HG03064 (cell line): ENCODE measurements around the gene TMEM52B.
"Not testable (repeated sequence)": the region's sequence is repeated elsewhere in the genome, so short reads cannot be mapped to it uniquely, and the experiment has no call there.

Experiments used
- ATAC-seq: cut with Tn5 transposase; IDR thresholded peaks from one replicate; pipeline ENCODE4 v1.9.1; 2021; ENCODE audit warnings: low read depth; ENCODE audit not compliant: unreplicated experiment

The TMEM52B gene

DNA sequence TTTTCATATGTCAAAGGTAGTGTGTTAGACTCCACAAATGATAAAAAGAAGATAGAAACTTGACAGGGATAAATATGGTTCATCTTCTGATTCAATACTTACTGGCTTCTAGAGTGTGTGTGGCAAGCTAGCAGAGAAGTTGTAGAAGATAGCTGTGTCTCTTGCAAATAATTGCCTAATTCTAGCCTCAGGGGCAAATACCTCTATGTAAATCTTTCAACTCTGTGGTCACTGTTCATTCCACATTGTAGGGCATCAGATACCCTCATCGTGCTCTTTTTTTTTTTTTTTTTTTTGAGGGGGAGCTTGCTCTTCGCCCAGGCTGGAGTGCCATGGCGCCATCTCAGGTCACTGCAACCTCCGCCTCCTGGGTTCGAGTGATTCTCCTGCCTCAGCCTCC, 8.6 kb upstream of the TMEM52B start:
- ATAC-seq: no peak

DNA sequence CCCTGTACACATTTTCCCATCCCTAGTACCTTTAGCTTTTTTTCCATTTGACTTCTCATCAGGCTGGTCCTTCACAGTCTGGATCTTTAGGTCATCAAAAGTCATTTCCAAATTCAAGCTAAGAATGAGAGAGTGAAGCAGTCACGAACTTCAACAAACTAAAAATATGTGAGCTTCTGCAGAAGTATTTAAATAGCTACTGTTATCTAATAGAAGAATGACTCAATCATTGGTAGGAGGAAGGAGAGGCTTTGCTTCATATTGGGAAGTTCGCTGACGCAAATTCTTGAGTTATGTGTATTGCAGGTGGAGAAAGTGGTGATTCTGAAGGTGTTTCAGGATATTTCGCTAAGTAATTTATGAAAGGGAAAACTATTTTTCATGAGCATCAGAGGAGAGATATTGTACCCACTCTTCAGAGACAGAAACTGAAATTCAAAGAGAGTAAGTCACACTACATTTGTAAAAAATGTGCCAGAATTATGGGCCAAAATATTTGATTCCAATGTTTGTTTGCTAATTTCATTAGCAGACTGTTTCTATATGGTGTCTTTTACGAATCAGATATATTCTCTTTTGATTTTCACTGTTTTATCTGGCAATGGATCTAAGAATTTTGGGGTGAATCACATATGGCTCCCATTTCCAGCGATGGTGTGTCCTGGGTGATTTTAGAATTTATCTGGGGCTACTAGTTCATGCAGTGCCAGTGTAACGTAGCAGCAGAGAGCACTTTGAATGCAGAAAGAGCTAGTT, 6.7 kb upstream of the TMEM52B start, which contains the start of gene OLR1:
Gene OLR1, minus strand, starts transcription at position 160 of the 756 bp plus-strand sequence. Its CDS starts 55 bp downstream, at position 105.
- ATAC-seq: no peak

DNA sequence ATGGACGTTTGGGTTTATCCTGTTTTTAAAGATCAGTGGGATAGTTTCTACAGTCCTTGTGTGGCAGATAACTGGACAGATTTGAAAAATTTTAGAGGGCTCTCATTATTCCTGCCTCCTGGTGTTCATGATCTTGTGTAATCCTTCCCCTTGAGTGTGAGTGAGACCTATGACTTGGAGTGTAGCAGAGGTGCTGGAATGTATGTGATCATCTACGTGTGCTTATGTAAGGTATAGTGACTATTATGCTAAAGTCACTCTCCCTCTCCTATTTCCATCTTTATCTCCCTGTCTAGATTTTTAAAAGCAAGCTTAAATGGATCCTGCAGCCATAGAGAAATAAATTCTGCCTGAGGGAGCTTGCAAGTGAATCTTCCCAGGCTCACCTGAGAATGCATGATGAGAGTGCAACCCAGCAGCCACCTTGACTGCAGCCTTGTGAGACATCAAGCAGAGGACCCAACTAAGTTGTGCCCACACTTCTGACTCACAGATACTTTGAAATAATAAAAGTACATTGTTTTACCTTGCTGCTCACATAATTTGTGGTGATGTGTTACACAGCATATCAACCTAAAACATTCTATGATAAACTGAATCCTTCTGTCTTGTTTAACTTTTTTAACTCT, 3.7 kb upstream of the TMEM52B start:
- ATAC-seq: no peak

DNA sequence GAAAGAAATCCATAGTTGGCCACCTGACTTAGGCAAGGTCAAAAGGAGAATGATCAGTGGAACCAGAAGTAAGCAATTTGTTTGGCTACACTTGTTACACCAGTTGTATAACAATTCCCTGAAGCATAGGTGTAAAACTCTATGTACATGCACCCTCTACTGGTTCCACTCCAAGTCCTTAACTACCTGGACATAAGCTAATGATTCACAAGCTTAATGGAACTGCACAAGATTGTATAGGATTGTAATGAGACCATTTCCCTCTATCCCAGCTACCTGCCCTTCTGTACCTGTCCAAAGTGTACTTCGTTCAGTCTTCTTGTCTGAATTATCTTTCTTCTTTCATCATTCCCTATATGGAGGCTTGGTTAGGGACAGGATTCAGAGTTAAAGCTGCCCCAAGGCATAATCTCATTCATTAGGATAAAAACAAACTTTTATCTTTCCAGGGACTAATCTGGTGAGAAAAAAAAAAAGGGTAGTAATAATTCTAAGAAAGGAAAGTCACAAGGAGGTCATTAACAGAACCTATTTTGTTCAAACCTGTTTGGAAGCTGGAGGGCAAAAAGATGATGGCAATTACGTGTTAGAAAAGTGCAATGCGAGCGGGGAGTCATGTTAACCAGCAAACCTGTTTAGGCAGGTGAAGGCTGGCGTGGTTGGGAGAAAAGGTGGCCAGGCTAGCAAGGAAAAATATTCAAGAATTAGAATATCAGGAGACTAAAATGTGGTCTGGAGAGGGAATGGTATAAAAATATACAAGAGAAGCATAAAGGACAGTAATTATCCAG, 2.8 kb upstream of the TMEM52B start:
- no peak for ATAC-seq

DNA sequence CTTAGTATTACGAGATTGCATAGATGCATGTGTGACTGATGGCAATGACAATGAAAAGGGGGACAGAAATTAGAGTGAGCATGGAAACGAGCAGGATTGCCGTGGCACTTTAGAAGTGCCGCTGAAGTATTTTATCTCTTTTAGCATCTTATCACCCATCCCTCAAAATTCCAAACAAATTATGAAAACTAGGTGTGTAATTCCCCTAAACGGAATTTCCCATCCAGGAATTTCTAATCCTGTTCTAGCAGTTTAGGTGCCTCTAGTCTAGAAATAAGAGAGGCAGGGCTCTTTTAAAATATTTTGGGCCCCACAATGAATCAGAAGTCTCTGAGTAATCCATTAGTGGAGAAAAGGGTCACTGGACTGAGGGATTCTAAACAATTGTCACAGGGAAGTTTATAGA, 947 bp downstream of the TMEM52B start:
- no peak for ATAC-seq

DNA sequence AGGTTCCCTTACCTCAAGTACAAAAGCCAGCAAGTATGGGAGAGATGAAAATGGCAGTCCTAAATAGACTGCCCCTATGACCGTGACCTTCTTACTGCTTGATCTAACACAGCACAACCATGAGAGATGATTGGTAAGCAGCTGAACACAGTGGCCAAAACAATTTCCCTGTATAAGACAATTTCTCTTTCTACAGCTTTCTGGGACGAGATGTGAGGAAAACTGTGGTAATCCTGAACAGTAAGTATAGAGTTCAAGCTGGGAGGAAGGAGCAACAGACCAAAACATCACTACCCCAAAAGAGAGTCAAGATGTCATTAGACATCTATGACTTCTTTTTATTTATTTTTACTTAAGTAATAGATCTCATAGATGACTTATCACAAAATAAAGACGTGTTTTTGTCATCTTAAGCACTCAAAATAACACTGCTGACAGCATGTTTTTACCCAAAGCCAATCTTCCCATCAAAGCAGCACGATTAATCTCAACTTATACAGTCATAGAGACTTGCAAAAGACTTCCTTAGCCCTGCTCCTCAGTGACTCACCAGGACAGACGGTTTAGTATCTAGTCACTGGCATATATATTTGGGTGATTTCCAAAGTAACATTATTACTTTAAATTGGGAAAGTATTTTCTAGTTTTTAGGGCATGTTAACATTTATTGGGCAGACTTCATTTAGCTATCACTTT, 3.7 kb downstream of the TMEM52B start:
- ATAC-seq: no peak

DNA sequence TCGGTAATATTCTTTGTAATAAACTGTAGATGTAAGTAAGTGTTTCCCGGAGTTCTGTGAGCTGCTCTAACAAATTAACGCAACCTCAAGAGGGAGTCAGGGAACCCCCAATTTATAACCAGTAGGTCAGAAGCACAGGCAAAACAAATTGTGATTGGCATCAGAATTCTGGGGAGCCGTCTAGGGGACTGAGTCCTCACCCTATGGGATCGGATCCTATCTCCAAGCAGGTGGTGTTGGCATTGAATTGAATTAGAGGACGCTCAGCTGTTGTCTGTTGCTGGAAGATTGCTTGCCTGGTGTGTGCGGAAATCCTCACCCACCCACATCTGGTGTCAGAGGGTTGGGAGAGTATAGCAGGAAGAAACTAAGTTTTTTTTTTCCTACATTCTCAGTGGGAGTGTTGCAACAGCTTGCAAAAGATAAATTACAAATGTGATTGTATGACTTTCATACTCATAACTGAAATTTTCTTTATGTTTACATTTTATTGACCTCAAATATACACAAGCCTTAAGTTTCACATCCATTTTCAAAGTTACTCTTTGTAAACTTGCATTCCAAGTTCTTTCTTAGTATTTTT, 5.5 kb downstream of the TMEM52B start:
- no peak for ATAC-seq

DNA sequence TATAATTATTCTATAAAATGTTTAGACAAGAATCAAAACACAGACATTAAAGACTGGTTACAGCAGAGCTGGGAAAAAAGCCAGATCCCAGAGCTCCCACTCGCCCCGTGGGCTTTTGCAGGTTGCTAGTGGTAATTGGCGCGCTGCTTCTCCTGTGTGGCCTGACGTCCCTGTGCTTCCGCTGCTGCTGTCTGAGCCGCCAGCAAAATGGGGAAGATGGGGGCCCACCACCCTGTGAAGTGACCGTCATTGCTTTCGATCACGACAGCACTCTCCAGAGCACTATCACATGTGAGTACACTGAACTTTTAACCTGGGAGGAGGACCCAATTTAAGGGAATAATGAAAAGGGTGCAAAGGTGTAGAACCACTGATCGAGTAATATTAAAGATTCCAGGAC, 7.5 kb downstream of the TMEM52B start:
- ATAC-seq: no peak

DNA sequence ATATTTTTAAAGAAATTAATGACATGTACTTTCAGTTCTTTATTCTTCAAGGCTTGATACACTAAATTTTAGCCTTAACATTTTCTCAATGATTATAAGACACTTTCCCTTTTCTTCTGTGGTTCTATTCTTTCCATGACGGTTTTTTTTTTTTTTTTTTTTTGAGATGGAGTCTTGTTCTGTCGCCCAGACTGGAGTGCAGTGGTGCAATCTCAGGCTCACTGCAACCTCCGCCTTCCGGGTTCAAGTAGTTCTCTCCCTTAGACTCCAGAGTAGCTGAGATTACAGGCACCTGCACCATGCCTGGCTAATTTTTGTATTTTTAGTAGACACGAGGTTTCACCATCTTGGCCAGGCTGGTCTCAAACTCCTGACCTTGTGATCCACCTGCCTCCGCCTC, 8.1 kb downstream of the TMEM52B start:
- ATAC-seq: not testable (repeated sequence)

DNA sequence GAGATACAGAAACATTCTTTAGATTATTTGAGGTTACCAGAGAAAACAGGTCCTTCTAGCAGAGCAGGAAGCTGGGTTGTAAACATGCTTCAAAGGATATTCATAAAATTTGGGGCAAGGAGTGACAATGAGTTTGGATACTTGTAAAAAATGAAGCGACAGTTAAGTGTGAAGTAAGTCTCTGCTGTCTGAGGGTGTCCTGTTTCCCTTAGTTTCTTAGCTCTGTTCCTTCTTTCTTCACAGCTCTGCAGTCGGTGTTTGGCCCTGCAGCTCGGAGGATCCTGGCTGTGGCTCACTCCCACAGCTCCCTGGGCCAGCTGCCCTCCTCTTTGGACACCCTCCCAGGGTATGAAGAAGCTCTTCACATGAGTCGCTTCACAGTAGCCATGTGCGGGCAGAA, 10.8 kb downstream of the TMEM52B start:
- no peak for ATAC-seq

DNA sequence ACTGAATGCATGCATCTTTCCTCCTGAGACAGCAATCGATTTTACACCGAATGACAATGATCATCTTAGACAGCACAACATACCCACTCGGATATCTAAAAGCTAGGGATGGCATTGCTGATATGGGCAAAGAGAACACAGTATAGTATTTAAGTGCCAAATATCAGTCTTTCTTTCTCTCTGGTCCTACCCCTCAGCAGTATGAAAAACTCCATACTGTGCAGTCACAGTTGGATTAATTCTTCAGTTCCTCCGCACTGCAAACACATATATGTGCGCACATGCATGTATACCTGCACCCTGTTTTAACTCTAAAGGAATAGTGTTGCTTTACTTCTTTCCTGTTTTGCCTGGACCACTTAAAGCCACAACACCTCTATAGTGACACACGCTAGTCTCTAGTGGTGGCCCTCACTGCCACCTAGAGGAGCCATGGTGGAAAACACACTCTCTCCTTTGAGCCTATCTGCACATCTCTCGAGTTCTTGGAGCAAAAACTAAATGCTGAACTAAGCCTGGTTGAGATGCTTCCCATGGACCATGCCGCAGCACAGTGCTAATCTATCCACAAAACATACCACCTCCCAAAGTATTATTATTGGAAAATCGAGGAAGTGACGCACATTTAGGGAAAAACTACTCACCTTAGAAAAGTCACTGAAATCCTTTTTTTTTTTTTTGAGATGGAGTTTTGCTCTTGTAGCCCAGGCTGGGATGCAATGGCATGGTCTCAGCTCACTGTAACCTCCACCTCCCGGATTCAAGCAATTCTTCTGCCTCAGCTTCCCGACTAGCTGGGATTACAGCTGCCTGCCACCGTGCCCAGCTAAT, 11.9 kb downstream of the TMEM52B start:
- ATAC-seq: no peak

DNA sequence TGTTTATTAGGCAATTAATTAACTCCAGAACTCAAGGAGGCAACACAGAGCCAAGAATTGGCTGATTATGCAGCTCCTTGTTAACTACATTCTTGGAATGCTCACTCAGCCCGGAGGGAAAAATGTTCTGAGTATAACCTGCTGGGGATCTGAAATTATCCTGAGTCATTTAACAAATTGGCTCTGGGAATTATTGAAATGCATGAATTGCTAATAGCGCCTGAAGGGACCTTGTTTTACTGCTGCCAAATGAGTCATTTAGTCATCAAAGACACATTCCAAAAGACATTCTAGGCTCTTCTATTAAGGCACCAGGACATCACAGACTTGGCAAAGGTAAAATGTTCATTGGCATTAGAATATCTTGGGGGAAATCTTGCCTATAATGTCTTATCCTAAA, 13.0 kb downstream of the TMEM52B start:
- no peak for ATAC-seq

DNA sequence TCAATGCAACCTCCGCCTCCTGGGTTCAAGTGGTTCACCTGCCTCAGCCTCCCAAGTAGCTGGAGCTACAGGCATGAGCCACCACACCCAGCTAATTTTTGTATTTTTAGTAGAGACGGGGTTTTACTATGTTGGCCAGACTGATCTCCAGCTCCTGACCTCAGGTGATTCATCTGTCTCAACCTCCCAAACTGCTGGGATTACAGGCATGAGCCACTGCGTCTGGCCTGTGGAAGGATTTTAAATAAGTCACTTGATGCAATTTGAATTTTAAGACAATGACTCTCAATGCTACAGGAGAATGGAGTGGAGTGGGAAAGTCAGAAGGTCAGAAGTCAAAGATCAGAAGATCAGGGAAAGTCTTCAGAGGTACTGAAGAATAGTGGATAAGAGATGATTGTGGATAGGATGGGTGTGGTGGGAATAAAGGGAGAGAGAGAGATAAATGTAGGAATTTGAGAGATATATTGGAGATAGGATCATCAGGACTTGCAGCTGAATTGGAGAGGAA, 15.4 kb downstream of the TMEM52B start:
- ATAC-seq: no peak

DNA sequence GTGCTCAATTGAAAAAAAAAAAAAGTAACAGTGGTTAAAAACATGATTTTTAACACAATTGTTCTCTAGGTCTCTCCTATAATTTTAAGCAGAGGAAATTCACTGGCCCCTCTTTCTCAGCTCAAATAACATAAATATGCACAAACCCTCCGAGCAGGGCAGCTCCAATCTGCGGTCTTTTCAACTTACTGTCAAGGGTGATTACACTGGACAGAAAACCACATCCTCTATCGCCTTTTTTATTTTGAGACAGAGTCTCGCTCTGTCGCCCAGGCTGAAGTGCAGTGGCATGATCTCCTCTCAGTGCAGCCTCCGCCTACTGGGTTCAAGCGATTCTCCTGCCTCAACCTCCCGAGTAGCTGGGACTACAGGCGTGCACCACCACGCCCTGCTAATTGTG, 17.4 kb downstream of the TMEM52B start:
- ATAC-seq: peak; percentile 85

DNA sequence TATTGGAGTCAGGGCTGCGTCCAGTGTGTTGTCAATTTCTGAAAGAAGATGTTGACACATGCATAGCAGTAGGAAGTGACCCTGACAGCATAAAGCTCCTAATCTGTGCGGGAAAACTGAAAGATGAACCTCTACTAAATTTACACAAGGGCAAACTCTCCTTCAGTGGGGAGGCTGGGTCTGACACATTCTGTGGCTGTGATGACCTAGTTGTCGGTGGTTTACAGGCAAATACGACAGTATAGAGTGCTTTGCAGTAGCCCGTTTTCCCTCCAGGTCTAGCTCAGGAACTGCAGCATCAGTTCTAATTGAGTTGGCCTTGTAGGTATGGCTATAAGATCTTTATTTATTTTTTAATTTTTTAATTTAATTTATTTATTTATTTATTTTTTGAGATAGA, 19.0 kb downstream of the TMEM52B start:
- no peak for ATAC-seq

DNA sequence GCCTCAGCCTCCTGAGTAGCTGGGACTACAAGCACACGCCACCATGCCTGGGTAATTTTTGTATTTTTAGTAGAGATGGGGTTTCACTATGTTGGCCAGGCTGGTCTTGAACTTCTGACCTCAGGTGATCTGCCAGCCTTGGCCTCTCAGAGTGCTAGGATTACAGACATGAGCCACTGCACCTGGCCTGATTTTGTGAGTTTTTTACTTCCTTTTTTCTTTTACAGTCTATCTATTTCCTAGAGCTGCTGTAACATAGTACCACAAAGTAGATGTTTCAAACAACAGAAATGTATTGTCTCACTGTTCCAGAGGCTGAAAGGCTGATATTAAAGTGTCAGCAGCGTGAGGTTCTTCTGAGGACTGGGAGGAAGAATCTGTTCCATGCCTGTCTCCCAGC, 25.7 kb downstream of the TMEM52B start:
- not testable (repeated sequence) for ATAC-seq

DNA sequence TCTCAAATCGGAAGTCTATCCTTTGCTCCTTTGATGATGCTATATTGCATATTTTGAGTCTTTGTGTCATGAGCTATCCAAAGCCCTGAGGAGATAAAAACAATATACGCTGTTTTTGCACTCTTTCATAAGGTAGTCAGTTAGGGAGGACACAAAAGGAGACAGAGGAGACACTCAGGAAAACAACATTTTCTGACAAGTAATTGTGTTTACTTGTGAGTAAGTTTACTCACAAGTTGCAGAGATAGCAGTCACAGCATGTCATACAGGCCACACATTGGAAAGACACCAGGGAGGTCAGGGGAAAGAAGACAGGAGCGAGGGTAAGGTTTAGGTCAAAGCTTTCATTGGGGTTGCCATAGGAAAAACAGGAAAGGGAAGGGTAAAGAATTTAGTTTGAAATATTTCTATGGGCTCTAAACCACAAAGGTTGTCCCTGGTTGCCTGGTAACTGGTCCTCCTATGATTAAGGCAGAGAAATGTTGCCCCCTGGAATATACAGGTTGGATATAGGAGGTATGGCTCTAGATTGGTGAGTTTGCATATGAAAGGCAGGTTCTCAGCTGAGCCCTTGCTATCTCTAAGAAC, 26.5 kb downstream of the TMEM52B start:
- ATAC-seq: no peak

DNA sequence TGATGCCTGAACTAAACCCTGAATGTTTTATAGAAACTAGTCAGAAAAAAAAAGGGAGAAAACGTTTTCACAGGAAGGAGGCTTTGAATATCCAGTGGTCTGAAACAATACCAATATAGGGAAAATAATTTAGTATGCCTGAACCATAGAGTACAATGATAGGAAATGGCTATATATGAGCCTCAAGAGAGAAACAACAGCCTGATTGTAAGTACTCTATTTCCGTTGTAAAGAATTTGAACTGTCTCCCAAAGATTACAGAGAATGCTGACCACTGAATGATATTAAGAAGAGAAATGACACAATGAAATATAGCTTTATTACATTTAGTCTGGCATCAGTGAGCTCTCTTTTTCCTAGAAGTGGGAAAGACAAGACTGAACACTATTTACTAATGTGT, 28.3 kb downstream of the TMEM52B start:
- no peak for ATAC-seq

DNA sequence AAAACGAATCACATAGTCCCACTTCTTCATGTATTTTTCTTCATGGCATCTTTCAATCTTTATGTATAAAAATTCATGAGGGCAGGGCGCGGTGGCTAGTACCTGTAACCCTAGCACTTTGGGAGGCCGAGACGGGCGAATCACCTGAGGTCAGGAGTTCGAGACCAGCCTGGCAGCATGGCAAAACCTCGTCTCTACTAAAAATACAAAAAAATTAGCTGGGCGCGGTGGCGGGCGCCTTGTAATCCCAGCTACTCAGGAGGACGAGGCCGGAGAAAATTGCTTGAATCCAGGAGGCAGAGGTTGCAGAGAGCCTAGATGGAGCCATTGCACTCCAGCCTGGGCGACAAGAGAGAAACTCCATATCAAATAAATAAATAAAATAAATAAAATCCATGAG, 31.4 kb downstream of the TMEM52B start:
- ATAC-seq: no peak
